Measurements from ENCODE around the gene TMEM225.

DNA sequence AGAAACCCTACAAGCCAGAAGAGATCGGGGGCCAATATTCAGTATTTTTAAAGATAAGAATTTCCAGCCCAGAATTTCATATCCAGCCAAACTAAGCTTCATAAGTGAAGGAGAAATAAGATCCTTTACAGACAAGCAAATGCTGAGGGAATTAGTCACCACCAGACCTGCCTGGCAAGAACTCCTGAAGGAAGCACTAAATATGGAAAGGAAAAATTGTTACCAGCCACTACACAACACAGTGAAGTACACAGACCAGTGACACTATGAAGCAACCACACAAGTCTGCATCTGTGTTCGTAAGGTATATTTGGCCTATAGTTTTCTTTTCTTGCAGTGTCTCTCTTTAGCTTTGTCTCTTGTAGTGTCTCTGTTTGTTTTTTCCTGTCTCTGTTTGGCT, 29.0 kb downstream of the TMEM225 start:
- no peak for TF ChIP-seq EZH2 (IDR thresholded peaks at IDR 0.05; ENCODE audit: borderline replicate concordance, low read length)
- TF ChIP-seq, protein P1, sequence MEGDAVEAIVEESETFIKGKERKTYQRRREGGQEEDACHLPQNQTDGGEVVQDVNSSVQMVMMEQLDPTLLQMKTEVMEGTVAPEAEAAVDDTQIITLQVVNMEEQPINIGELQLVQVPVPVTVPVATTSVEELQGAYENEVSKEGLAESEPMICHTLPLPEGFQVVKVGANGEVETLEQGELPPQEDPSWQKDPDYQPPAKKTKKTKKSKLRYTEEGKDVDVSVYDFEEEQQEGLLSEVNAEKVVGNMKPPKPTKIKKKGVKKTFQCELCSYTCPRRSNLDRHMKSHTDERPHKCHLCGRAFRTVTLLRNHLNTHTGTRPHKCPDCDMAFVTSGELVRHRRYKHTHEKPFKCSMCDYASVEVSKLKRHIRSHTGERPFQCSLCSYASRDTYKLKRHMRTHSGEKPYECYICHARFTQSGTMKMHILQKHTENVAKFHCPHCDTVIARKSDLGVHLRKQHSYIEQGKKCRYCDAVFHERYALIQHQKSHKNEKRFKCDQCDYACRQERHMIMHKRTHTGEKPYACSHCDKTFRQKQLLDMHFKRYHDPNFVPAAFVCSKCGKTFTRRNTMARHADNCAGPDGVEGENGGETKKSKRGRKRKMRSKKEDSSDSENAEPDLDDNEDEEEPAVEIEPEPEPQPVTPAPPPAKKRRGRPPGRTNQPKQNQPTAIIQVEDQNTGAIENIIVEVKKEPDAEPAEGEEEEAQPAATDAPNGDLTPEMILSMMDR (conservative IDR thresholded peaks at IDR 0.05 in 1 of 2, IDR thresholded peaks at IDR 0.05 in 1 of 2; ENCODE audit: extremely low read depth in 1 of 2, insufficient read depth in 1 of 2, low read depth in 1 of 2, low read length in 2 of 2) = no peak
